HEK293 (cell line): ENCODE measurements around the gene PLSCR3.

Experiments used
- CTCF ChIA-PET: fragments of 350-600 bp; formaldehyde crosslinking; extraction: SDS; loops from one replicate; lab custom pipeline; 2021; ENCODE audit warnings: antibody characterized with exemption; lab: Yijun Ruan, JAX
- POLR2A ChIA-PET: fragments of 300-600 bp; formaldehyde crosslinking; extraction: SDS; loops from one replicate; lab custom pipeline; 2020; ENCODE audit warnings: antibody characterized with exemption, inconsistent platforms; lab: Yijun Ruan, JAX
- H3K27ac ChIP-seq: fragments of 200-500 bp; sonication (Bioruptor generic); 2 replicates; pipeline ENCODE4 v1.5.1; 2014; ENCODE audit warnings: low read depth, low read length, control low read depth, inconsistent platforms; ENCODE audit errors: extremely low read depth
- H3K36me3 ChIP-seq, 2 experiments: fragments of 200-500 bp in 1 of 2; sonication (Bioruptor generic) in 1 of 2; 1 replicate in 1 of 2; 2 replicates in 1 of 2; pipeline ENCODE4 v1.5.1; 2014 to 2017; ENCODE audit warnings: inconsistent platforms in 2 of 2, low read length in 2 of 2; ENCODE audit not compliant: control insufficient read depth in 2 of 2, insufficient read depth in 1 of 2
- H3K4me1 ChIP-seq: fragments of 200-500 bp; sonication (Bioruptor generic); 2 replicates; pipeline ENCODE4 v1.5.1; 2014; ENCODE audit warnings: mild to moderate bottlenecking, low read length, inconsistent platforms; ENCODE audit not compliant: control insufficient read depth, insufficient read depth
- H3K4me3 ChIP-seq: 2 replicates; pipeline ENCODE4 v1.5.1; 2011; ENCODE audit warnings: low read depth, mild to moderate bottlenecking, control low read depth, low read length, moderate library complexity
- H3K9me3 ChIP-seq: fragments of 200-500 bp; sonication (Bioruptor generic); 2 replicates; pipeline ENCODE4 v1.5.1; 2014; ENCODE audit warnings: low read depth, low read length, inconsistent platforms; ENCODE audit not compliant: control insufficient read depth, insufficient read depth
- HOXD13 ChIP-seq: sonication (generic); formaldehyde crosslinking; IDR thresholded peaks from 2 replicates; pipeline ENCODE4 v1.8.0; 2022; ENCODE audit warnings: missing genetic modification reagents, borderline replicate concordance
- KLF16 ChIP-seq: fragments of 450-650 bp; formaldehyde crosslinking; IDR thresholded peaks from 2 replicates; pipeline ENCODE4 v1.5.1; 2017; ENCODE audit warnings: missing biosample characterization, missing genetic modification characterization
- MEIS1 ChIP-seq: sonication (generic); formaldehyde crosslinking; IDR thresholded peaks from 2 replicates; pipeline ENCODE4 v1.8.1; 2022; ENCODE audit warnings: missing genetic modification reagents, mild to moderate bottlenecking, borderline replicate concordance
- REPIN1 ChIP-seq: fragments of 450-650 bp; formaldehyde crosslinking; IDR thresholded peaks from 2 replicates; pipeline ENCODE4 v1.5.1; 2017; ENCODE audit warnings: missing biosample characterization, missing genetic modification characterization, low read depth
- ZFP37 ChIP-seq: fragments of 450-650 bp; formaldehyde crosslinking; IDR thresholded peaks from 2 replicates; pipeline ENCODE4 v1.5.1; 2016; ENCODE audit warnings: missing biosample characterization, missing genetic modification characterization
- ZNF221 ChIP-seq: fragments of 450-650 bp; formaldehyde crosslinking; IDR thresholded peaks from 2 replicates; pipeline ENCODE4 v1.5.1; 2017; ENCODE audit warnings: missing biosample characterization, missing genetic modification characterization, borderline replicate concordance
- ZNF248 ChIP-seq: fragments of 450-650 bp; formaldehyde crosslinking; IDR thresholded peaks from 2 replicates; pipeline ENCODE4 v1.5.1; 2017; ENCODE audit warnings: missing biosample characterization, missing genetic modification characterization
- ZNF350 ChIP-seq: fragments of 450-650 bp; formaldehyde crosslinking; IDR thresholded peaks from 2 replicates; pipeline ENCODE4 v1.5.0; 2017; ENCODE audit warnings: missing biosample characterization, mild to moderate bottlenecking, missing genetic modification characterization
- ZNF404 ChIP-seq: fragments of 450-650 bp; formaldehyde crosslinking; IDR thresholded peaks from 2 replicates; pipeline ENCODE4 v1.5.1; 2017; ENCODE audit warnings: missing biosample characterization, missing genetic modification characterization
- ZNF510 ChIP-seq: fragments of 450-650 bp; formaldehyde crosslinking; IDR thresholded peaks from 2 replicates; pipeline ENCODE4 v1.5.1; 2018; ENCODE audit warnings: mild to moderate bottlenecking, missing genetic modification characterization, missing biosample characterization; ENCODE audit not compliant: insufficient replicate concordance
- ZNF514 ChIP-seq: fragments of 450-650 bp; formaldehyde crosslinking; IDR thresholded peaks from 2 replicates; pipeline ENCODE4 v1.5.1; 2016; ENCODE audit warnings: missing biosample characterization, missing genetic modification characterization
- ZNF560 ChIP-seq: fragments of 450-650 bp; formaldehyde crosslinking; IDR thresholded peaks from 2 replicates; pipeline ENCODE4 v1.5.1; 2017; ENCODE audit warnings: missing biosample characterization, missing genetic modification characterization, borderline replicate concordance
- ZNF561 ChIP-seq: fragments of 450-650 bp; IDR thresholded peaks from 2 replicates; pipeline ENCODE4 v1.5.1; 2018; ENCODE audit warnings: missing biosample characterization, missing genetic modification characterization, borderline replicate concordance
- ZNF701 ChIP-seq: fragments of 450-650 bp; formaldehyde crosslinking; IDR thresholded peaks from 2 replicates; pipeline ENCODE4 v1.5.1; 2016; ENCODE audit warnings: missing biosample characterization, missing genetic modification characterization
- TF ChIP-seq, protein P1 (sequence below): fragments of 450-650 bp; formaldehyde crosslinking; IDR thresholded peaks from 2 replicates; pipeline ENCODE4 v1.5.1; 2016; ENCODE audit warnings: missing biosample characterization, missing genetic modification characterization
- TF ChIP-seq, protein P2 (sequence below): fragments of 450-650 bp; formaldehyde crosslinking; IDR thresholded peaks from 2 replicates; pipeline ENCODE4 v1.5.1; 2017; ENCODE audit warnings: missing biosample characterization, mild to moderate bottlenecking, missing genetic modification characterization, moderate library complexity
- TF ChIP-seq, protein P3 (sequence below): fragments of 450-650 bp; formaldehyde crosslinking; IDR thresholded peaks from 2 replicates; pipeline ENCODE4 v1.5.1; 2016; ENCODE audit warnings: missing biosample characterization, missing genetic modification characterization
- TF ChIP-seq, protein P4 (sequence below): fragments of 450-650 bp; formaldehyde crosslinking; IDR thresholded peaks from 2 replicates; pipeline ENCODE4 v1.5.1; 2017; ENCODE audit warnings: missing biosample characterization, missing genetic modification characterization

Gene PLSCR3

DNA sequence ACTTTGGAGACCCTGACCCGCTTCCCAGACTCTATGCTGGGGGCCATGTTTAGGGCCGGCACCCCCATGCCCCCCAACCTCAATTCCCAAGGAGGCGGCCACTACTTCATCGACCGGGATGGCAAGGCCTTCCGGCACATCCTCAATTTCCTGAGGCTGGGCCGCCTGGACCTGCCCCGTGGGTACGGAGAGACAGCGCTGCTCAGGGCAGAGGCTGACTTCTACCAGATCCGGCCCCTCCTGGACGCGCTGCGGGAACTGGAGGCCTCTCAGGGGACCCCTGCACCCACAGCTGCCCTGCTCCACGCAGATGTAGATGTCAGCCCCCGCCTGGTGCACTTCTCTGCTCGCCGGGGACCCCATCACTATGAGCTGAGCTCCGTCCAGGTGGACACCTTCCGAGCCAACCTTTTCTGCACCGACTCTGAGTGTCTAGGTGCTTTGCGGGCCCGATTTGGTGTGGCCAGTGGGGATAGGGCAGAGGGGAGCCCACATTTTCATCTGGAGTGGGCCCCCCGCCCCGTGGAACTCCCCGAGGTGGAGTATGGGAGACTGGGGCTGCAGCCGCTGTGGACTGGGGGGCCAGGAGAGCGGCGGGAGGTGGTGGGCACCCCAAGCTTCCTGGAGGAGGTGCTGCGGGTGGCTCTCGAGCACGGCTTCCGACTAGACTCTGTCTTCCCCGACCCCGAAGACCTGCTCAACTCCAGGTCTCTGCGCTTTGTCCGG is 41.3 kb downstream of the PLSCR3 start:
- Histone ChIP-seq H3K4me1 (peaks cover 14% of the 10 kb centered on the region), H3K9me3 (no peaks in the 10 kb centered on the region), H3K36me3 (no peaks in the 10 kb centered on the region), H3K4me3 (no peak overlapping the region), H3K27ac (no peak overlapping the region)
- no peak for TF ChIP-seq HOXD13
- TF ChIP-seq, protein P1, sequence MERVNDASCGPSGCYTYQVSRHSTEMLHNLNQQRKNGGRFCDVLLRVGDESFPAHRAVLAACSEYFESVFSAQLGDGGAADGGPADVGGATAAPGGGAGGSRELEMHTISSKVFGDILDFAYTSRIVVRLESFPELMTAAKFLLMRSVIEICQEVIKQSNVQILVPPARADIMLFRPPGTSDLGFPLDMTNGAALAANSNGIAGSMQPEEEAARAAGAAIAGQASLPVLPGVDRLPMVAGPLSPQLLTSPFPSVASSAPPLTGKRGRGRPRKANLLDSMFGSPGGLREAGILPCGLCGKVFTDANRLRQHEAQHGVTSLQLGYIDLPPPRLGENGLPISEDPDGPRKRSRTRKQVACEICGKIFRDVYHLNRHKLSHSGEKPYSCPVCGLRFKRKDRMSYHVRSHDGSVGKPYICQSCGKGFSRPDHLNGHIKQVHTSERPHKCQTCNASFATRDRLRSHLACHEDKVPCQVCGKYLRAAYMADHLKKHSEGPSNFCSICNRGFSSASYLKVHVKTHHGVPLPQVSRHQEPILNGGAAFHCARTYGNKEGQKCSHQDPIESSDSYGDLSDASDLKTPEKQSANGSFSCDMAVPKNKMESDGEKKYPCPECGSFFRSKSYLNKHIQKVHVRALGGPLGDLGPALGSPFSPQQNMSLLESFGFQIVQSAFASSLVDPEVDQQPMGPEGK, result peak; percentile 57
- POLR2A ChIA-PET, result interaction anchor here (0.6 to 1.5 kb wide), 5 partner anchors 41 to 334 kb away, joined by 4 to 7 read pairs (median 5); partner anchors contain the start of genes PLSCR3, POLR2A, TMEM256 and TP53
- CTCF ChIA-PET, result interaction anchor here (0.6 to 4.3 kb wide), 15 partner anchors 8 to 249 kb away, joined by 3 to 87 read pairs (median 4); partner anchors contain the start of genes SENP3, TMEM256 and TNFSF13

DNA sequence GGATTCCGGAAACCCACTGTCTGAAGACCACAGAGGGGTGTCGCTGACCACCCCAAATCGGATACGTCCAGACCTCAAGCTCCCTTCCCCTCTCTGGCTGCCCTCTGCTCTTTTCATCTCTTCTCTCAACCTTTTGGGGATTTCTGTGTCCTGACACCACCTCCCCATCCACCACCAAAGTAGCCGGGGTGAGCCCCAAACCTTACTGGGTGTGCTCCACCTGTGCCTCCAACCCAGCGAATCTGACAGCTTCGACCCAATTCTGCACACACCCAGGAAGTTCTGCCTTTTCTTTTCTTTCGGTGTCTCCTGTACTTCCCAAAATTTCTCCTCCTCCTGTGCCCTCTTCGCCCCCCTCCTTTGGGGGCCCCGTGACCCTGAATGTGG is 41.8 kb downstream of the PLSCR3 start:
- Histone ChIP-seq H3K4me3 (peak overlapping the region; percentile 70), H3K4me1 (peaks cover 14% of the 10 kb centered on the region), H3K36me3 (no peaks in the 10 kb centered on the region), H3K27ac (peak overlapping the region; percentile 90), H3K9me3 (no peaks in the 10 kb centered on the region)
- POLR2A ChIA-PET, result no interaction called here
- TF ChIP-seq, protein P2, sequence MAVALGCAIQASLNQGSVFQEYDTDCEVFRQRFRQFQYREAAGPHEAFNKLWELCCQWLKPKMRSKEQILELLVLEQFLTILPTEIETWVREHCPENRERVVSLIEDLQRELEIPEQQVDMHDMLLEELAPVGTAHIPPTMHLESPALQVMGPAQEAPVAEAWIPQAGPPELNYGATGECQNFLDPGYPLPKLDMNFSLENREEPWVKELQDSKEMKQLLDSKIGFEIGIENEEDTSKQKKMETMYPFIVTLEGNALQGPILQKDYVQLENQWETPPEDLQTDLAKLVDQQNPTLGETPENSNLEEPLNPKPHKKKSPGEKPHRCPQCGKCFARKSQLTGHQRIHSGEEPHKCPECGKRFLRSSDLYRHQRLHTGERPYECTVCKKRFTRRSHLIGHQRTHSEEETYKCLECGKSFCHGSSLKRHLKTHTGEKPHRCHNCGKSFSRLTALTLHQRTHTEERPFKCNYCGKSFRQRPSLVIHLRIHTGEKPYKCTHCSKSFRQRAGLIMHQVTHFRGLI (tag by site-specific recombination), result no peak
- TF ChIP-seq, protein P3, sequence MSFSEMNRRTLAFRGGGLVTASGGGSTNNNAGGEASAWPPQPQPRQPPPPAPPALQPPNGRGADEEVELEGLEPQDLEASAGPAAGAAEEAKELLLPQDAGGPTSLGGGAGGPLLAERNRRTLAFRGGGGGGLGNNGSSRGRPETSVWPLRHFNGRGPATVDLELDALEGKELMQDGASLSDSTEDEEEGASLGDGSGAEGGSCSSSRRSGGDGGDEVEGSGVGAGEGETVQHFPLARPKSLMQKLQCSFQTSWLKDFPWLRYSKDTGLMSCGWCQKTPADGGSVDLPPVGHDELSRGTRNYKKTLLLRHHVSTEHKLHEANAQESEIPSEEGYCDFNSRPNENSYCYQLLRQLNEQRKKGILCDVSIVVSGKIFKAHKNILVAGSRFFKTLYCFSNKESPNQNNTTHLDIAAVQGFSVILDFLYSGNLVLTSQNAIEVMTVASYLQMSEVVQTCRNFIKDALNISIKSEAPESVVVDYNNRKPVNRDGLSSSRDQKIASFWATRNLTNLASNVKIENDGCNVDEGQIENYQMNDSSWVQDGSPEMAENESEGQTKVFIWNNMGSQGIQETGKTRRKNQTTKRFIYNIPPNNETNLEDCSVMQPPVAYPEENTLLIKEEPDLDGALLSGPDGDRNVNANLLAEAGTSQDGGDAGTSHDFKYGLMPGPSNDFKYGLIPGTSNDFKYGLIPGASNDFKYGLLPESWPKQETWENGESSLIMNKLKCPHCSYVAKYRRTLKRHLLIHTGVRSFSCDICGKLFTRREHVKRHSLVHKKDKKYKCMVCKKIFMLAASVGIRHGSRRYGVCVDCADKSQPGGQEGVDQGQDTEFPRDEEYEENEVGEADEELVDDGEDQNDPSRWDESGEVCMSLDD (tag by site-specific recombination), result peak; percentile 75; the same call in 1 of the 2 replicates
- CTCF ChIA-PET, result interaction anchor here (0.6 to 3.5 kb wide), 4 partner anchors 9 to 208 kb away, joined by 3 to 14 read pairs (median 4); partner anchors contain the start of gene SENP3

DNA sequence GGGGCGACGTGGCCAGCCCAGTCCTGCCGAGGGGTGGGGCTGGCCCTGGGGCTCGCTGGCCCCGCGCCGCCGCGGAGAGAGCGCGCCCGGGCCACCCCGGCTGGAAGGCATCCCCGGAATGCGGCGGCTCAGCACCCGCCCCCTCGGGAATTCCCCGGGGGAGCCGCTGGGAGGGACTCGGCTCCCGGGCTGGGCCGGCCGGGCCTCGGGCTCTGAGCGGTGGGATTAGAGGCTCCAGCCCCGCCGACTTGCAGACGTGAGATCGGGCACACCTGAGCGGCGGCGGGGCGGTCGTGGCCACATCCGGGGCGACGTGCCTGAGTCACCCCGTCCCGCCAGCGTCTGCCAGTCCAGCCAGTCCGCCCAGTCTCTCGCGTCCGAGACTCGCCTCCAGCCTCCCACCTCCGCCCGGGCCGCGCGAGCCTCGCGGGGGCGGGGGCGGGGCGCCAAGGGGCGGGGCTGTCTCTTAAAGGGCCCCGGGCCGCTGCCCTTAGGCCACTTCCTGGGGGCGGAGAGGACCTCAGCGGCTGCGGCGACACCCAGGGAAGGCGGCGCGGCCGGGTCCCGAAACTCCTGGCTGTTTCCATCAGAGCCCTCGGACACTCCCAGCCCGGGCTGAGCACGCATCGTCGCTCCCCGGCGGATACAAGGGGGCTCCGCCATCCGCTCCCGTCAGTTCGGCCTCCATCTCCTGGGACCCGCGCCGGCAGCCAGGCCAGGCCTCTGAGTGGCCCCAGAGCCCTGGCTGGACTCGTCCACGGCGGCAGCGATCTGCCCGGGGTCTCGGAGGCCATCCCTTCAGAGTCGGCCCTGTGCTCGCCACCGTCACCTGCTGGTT is 42.4 kb downstream of the PLSCR3 start, which contains the start of gene KCTD11:
Gene KCTD11, plus strand, starts transcription at position 498 of the 838 bp plus-strand sequence.
- CTCF ChIA-PET, result interaction anchor here (0.6 to 3.5 kb wide), 5 partner anchors 9 to 366 kb away, joined by 3 to 14 read pairs (median 4); partner anchors contain the start of genes DNAH2 and SENP3
- no peaks in the 10 kb centered on the region for H3K9me3 ChIP-seq
- peak within 1 kb of the TSS; percentile 70 for H3K4me3 ChIP-seq
- peak within 1 kb of the TSS; percentile 90 for H3K27ac ChIP-seq
- POLR2A ChIA-PET, result interaction anchor here (0.6 to 2.1 kb wide), 6 partner anchors 10 to 336 kb away, joined by 3 to 11 read pairs (median 5); partner anchors contain the start of genes POLR2A, TMEM256, TP53 and WRAP53
- peaks cover 14% of the 10 kb centered on the region for H3K4me1 ChIP-seq
- no peaks in the 10 kb centered on the region for H3K36me3 ChIP-seq
- TF ChIP-seq ZNF510 (tag by site-specific recombination) (no peak), ZNF560 (tag by site-specific recombination) (no peak), ZNF350 (tag by site-specific recombination) (no peak), REPIN1 (tag by site-specific recombination) (no peak), ZFP37 (tag by site-specific recombination) (no peak), KLF16 (tag by site-specific recombination) (peak; percentile 83), ZNF514 (tag by site-specific recombination) (no peak), MEIS1 (CRISPR knock-in tag) (no peak), ZNF404 (tag by site-specific recombination) (no peak), ZNF701 (tag by site-specific recombination) (no peak), ZNF561 (tag by site-specific recombination) (no peak), ZNF221 (tag by site-specific recombination) (no peak), ZNF248 (tag by site-specific recombination) (no peak)
- TF ChIP-seq, protein P4, sequence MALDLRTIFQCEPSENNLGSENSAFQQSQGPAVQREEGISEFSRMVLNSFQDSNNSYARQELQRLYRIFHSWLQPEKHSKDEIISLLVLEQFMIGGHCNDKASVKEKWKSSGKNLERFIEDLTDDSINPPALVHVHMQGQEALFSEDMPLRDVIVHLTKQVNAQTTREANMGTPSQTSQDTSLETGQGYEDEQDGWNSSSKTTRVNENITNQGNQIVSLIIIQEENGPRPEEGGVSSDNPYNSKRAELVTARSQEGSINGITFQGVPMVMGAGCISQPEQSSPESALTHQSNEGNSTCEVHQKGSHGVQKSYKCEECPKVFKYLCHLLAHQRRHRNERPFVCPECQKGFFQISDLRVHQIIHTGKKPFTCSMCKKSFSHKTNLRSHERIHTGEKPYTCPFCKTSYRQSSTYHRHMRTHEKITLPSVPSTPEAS, result no peak
